Adrenal gland (tissue), 12 donors: ENCODE data around the gene NBPF1. TPM values are rescaled to one million over a fixed set of nuclear protein-coding genes. Genes with fewer than 3 reads are reported as not detected.
"Not testable (repeated sequence)": the region's sequence is repeated elsewhere in the genome, so short reads cannot be mapped to it uniquely, and the experiment has no call there.

Experiments
- DNase-seq, 7 donors: peaks; one replicate each; pipeline ENCODE4 v3.0.0-alpha.2; 2019 to 2020
- H3K27ac ChIP-seq, 5 donors: fragments of 200-600 bp; sonication (generic) in 4 of 5; 1 replicate in 3 of 5; 2 replicates in 2 of 5; pipeline versions ENCODE4 v1.5.1 to v1.8.0; 2016 to 2020; ENCODE audit warnings: mild to moderate bottlenecking in 1 of 5
- H3K27me3 ChIP-seq: fragments of 200-600 bp; 2 replicates; pipeline ENCODE4 v1.8.0; 2021
- H3K36me3 ChIP-seq, 2 donors: fragments of 200-600 bp; replicated peaks in 1 of 2; 1 replicate in 1 of 2; 2 replicates in 1 of 2; pipeline versions ENCODE4 v1.5.1 to v1.8.0; 2018 to 2022
- H3K4me1 ChIP-seq, 2 donors: fragments of 200-600 bp; replicated peaks in 1 of 2; 1 replicate in 1 of 2; 2 replicates in 1 of 2; pipeline versions ENCODE4 v1.5.1 to v1.8.0; 2018 to 2021
- H3K4me3 ChIP-seq, 4 donors: fragments of 200-600 bp; sonication (generic) in 3 of 4; one replicate each; pipeline ENCODE4 v1.5.1; 2016 to 2018
- H3K9me3 ChIP-seq, 3 donors: fragments of 200-600 bp; sonication (generic) in 1 of 3; replicated peaks in 1 of 3; 1 replicate in 2 of 3; 2 replicates in 1 of 3; pipeline versions ENCODE4 v1.5.1 to v1.8.0; 2016 to 2021
- CTCF ChIP-seq, 6 experiments: fragments of 450-650 bp in 4 of 6; fragments of 200-600 bp in 2 of 6; sonication (generic) in 1 of 6; IDR thresholded peaks; 1 replicate in 5 of 6; 2 replicates in 1 of 6; pipeline versions ENCODE4 v1.5.1 to v1.8.0; 2016 to 2021; ENCODE audit warnings: antibody characterized with exemption in 6 of 6, mild to moderate bottlenecking in 2 of 6, moderate library complexity in 1 of 6
- POLR2A ChIP-seq, 2 donors: fragments of 450-650 bp; IDR thresholded peaks; one replicate each; pipeline ENCODE4 v1.6.1; 2017; ENCODE audit warnings: antibody characterized with exemption in 2 of 2, mild to moderate bottlenecking in 2 of 2, moderate library complexity in 1 of 2
- WGBS, 4 donors: extraction: QIAGEN DNeasy Blood & Tissue Kit in 2 of 4; methylation state at CpG; one replicate each; pipeline versions ENCODE4 v1.1.5 to v1.1.7; 2013 to 2017; 5-methylcytosine and 5-hydroxymethylcytosine counted together
- intact Hi-C, 2 donors: fragments of 100-400 bp; cut with DNase I; formaldehyde crosslinking; loops; one replicate each; pipeline versions ENCODE4 v1.14.1 to v1.15.0; 2022 to 2023
- polyA plus RNA-seq, 3 donors: library from polyadenylated mRNA; stranded (reverse); fragments of 200-250 nt in 2 of 3; fragments of 350-450 nt in 1 of 3; fragmentation: Illumina TruSeq in 1 of 3; extraction: RNeasy Lipid Tissue Mini Kit (QIAGEN cat#74804) in 1 of 3; gene quantifications; one replicate each; pipeline ENCODE4 v1.2.3, GENCODE V29; 2013 to 2014
- total RNA-seq, 9 donors: library from RNA; depleted of rRNA in 4 of 9; stranded (reverse); fragments of >200 nt in 4 of 9; fragments of 120-200 nt in 1 of 9; fragmentation: NEBNext Ultra II Directional in 1 of 9; extraction: Animal tissue kit (Norgen Biotek cat#: 25700) in 1 of 9; gene quantifications; one replicate each; pipeline versions ENCODE4 v1.1.0 to v1.2.4, GENCODE V29; 2013 to 2023
- donor health status: healthy with polysubstance abuse.
- donor health status: Bipolar disorder and iron deficiency.
- donor health status: DM: yes; HTN: yes; CAD: no.
- donor health status: DM: no; HTN: no; CAD: no.
- donor health status: DM: no; HTN: no; CAD: no.
- donor health status: DM: yes; HTN: yes; CAD: no.

NBPF1 gene
- total and polyA plus RNA-seq, 12 donors: 7.9 to 205 (median 93.3) TPM

DNA sequence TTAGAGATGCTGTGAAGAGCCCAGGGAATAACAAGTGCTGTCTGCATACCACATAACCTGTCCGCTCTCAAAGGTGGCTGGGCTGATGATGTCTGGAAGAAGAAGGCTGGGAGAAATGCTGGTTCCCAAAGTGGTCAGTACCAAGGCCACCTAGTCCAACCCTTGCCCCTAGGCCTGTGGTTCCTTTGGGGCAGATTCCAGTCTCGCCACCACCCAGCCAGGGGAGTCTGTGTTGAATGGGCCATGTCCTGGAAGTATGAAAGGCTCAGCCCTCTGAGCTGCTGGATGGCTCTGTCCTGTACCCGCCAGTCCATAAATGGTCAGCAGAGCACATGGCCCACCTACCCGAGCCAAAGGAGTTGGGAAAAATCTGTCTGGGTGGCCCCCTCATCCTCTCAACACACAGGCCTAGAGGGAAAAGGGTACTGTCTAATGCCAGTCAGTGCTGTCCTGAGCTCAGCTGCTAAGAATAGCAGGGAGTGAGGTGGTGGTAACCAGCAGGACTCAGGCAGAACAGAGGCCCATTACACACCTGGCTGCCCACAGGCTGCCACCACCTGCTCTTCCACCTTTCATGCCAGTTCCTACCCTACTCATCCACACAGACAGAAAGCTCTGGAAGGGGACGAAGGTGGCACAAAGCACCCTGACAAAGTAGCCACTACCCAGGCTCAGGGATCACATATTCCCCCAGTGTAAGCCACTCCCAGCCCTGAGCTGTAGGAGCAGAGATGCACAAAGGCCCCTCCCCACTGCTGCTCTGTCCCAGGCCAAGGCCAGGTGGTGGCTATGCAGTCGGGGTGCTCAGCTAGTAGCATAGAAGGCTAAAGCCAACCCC, 24.8 kb upstream of the NBPF1 start:
- Histone ChIP-seq H3K4me1 (peaks cover 3 to 16% of the 10 kb centered on the region in 2 donors), H3K36me3 (peaks cover 0 to 15% of the 10 kb centered on the region in 2 donors)
- intact Hi-C loops, H3K4me3 ChIP-seq, H3K27ac ChIP-seq, H3K27me3 ChIP-seq, H3K9me3 ChIP-seq: not testable (repeated sequence)
- 83 to 88% (median 85%) methylated on average over 4 to 6 of the region's 6 CpGs for WGBS, 4 donors
- peak in 6 of 7 donors; percentile 9 to 51 (median 25) for DNase-seq

- WGBS, 4 donors: 80 to 90% (median 88%) methylated on average over 10 of the region's 10 CpGs
- peaks cover 0 to 30% of the 10 kb centered on the region in 2 donors for H3K36me3 ChIP-seq
- DNase-seq: peak in 6 of 7 donors; percentile 11 to 52 (median 28)
- H3K4me3 ChIP-seq, H3K27me3 ChIP-seq, H3K9me3 ChIP-seq, intact Hi-C loops, H3K27ac ChIP-seq, H3K4me1 ChIP-seq: not testable (repeated sequence)
Observed at GRCh38 chr1:16636551-16637195, 23.3 kb upstream of the NBPF1 start.

DNA sequence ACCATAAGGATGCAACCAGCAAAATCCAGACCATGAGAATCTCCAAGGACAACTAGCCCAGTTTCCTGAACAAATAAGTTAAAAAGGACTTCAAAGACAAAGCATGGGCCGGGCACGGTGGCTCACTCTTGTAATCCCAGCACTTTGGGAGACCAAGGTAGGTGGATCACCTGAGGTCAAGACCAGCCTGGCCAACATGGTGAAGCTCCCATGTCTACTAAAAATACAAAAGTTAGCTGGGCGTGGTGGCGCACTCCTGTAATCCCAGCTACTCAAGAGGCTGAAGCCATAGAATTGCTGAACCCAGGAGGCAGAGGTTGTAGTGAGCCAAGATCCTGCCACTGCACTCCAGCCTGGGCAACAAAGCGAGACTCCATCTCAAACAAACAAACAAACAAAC, 22.6 kb upstream of the NBPF1 start:
- H3K27ac ChIP-seq: not testable (repeated sequence)
- H3K36me3 ChIP-seq: peaks cover 0 to 37% of the 10 kb centered on the region in 2 donors
- 90 to 92% (median 91%) methylated on average over 5 of the region's 5 CpGs for WGBS, 4 donors

GRCh38 chr1:16633540-16634282, 20.3 kb upstream of the NBPF1 start:
- DNase-seq: peak in 4 of 7 donors; percentile 16 to 48 (median 20)
- H3K36me3 ChIP-seq: peaks cover 0 to 59% of the 10 kb centered on the region in 2 donors
- WGBS, 4 donors: 92 to 96% (median 94%) methylated on average over 6 of the region's 6 CpGs
- intact Hi-C loops, H3K27me3 ChIP-seq, H3K4me3 ChIP-seq, H3K27ac ChIP-seq, H3K9me3 ChIP-seq, H3K4me1 ChIP-seq: not testable (repeated sequence)

More for the DNA sequence above, 22.6 kb upstream of the NBPF1 start:
- H3K4me1 ChIP-seq, intact Hi-C loops, H3K9me3 ChIP-seq, H3K4me3 ChIP-seq, H3K27me3 ChIP-seq: not testable (repeated sequence)
- peak in 6 of 7 donors; percentile 4 to 52 (median 22) for DNase-seq

DNA sequence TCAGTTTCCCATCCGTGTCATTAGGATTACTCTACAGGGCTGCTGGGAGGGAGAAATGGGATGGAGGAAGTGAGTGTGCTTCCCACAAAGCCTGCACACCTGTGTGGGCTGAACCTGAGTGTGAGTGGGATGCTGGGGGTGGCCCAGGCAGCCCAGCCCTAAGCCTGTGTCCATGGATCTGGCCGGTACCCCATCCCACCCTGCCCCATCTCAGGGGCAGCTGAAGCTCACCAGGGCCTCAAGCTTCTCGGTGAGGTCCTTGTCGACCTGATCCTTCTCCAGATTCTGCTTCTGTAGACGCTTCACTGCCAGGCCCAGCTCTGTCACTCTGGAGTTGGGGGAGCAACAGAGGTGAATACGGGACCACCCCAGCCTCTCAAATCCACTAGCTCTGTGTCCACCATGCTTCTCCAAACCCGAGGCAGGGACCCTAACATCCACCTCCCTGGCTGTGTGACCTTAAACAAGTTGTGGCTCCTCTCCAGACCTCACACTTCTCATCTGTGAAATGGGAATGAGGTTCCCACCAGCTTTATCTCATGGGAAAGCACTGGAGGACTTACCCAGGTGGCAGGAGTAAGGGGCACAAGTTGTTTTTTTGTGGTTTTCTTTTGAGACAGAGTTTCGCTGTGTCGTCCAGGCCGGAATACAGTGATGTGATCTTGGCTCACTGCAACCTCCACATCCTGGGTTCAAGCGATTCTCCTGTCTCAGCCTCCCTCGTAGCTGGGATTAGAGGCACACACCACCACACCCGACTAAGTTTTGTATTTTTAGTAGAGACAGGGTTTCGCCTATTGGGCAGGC, 18.9 kb upstream of the NBPF1 start:
- H3K4me3 ChIP-seq, H3K27me3 ChIP-seq, H3K27ac ChIP-seq, H3K4me1 ChIP-seq, intact Hi-C loops, H3K9me3 ChIP-seq: not testable (repeated sequence)
- peak in 4 of 7 donors; percentile 6 to 50 (median 29) for DNase-seq
- WGBS, 4 donors: 88 to 91% (median 90%) methylated on average over 14 of the region's 14 CpGs
- peaks cover 0 to 70% of the 10 kb centered on the region in 2 donors for H3K36me3 ChIP-seq

DNA sequence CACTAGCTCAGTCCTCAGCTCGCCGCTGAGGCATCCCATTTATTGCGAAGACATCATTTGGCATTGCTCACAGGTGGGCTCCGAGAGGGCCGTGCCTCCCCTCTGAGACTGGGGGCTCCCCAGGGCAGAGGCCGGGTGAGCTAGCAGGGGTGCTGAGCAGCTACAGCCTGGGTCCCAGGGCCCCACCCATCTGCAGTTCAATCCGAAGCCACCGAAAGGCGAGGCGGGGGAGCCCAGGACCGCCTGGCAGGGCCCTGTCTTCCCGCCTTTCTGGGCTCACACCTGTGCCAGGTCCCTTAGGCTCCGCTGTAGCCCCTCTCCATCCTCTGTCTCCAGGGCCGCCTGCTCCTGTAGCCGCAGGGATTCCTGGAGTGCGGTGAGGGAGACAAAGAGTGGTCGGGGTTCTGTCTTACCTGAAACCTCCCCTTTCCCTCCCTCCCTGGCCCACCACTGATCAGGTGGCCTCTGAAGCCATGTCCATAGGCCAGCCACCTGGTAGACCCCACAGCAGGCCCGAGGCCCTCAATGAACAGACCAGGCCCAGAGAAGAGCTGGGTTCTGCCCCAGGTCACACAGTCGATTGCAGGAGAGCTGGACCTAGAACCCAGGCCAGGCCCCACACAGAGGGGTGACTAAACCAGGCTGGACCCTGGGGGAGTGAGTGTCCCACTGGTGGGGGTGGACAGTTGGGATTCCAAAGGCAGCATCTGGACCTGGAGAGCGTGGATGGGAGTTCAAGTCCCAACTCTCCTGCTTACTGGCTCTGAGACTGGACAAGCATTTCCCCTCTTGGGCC, 18.1 kb upstream of the NBPF1 start:
- intact Hi-C loops: no loop called here
- H3K9me3 ChIP-seq: no peaks in the 10 kb centered on the region
- peaks cover 0 to 76% of the 10 kb centered on the region in 2 donors for H3K36me3 ChIP-seq
- H3K27me3 ChIP-seq: no peaks in the 10 kb centered on the region
- 88 to 94% (median 91%) methylated on average over 20 of the region's 20 CpGs for WGBS, 4 donors
- no peaks in the 10 kb centered on the region for H3K4me1 ChIP-seq
- no peak for TF ChIP-seq CTCF (IDR thresholded peaks at IDR 0.05)
- TF ChIP-seq POLR2A (IDR thresholded peaks at IDR 0.05): no peak
- H3K27ac ChIP-seq: no peak overlapping the region
- DNase-seq: peak; percentile 2 to 56 (median 31)
- H3K4me3 ChIP-seq: no peak overlapping the region
